Activated CD8-positive, alpha-beta memory T cell treated with anti-CD3 and anti-CD28 coated beads, Interleukin-2, amount 50 U/mL, for 1 hour (primary cell): ENCODE results near the gene EPC1.
A peak's percentile ranks its signal among the peaks of the same experiment; 100 is the strongest.
"Not testable (repeated sequence)": the region's sequence is repeated elsewhere in the genome, so short reads cannot be mapped to it uniquely, and the experiment has no call there.

Experiments
- DNase-seq: peaks from one replicate; pipeline ENCODE4 v3.0.0-alpha.2; 2020; ENCODE audit errors: extremely low read depth

The EPC1 gene, protein sequence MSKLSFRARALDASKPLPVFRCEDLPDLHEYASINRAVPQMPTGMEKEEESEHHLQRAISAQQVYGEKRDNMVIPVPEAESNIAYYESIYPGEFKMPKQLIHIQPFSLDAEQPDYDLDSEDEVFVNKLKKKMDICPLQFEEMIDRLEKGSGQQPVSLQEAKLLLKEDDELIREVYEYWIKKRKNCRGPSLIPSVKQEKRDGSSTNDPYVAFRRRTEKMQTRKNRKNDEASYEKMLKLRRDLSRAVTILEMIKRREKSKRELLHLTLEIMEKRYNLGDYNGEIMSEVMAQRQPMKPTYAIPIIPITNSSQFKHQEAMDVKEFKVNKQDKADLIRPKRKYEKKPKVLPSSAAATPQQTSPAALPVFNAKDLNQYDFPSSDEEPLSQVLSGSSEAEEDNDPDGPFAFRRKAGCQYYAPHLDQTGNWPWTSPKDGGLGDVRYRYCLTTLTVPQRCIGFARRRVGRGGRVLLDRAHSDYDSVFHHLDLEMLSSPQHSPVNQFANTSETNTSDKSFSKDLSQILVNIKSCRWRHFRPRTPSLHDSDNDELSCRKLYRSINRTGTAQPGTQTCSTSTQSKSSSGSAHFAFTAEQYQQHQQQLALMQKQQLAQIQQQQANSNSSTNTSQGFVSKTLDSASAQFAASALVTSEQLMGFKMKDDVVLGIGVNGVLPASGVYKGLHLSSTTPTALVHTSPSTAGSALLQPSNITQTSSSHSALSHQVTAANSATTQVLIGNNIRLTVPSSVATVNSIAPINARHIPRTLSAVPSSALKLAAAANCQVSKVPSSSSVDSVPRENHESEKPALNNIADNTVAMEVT

DNA sequence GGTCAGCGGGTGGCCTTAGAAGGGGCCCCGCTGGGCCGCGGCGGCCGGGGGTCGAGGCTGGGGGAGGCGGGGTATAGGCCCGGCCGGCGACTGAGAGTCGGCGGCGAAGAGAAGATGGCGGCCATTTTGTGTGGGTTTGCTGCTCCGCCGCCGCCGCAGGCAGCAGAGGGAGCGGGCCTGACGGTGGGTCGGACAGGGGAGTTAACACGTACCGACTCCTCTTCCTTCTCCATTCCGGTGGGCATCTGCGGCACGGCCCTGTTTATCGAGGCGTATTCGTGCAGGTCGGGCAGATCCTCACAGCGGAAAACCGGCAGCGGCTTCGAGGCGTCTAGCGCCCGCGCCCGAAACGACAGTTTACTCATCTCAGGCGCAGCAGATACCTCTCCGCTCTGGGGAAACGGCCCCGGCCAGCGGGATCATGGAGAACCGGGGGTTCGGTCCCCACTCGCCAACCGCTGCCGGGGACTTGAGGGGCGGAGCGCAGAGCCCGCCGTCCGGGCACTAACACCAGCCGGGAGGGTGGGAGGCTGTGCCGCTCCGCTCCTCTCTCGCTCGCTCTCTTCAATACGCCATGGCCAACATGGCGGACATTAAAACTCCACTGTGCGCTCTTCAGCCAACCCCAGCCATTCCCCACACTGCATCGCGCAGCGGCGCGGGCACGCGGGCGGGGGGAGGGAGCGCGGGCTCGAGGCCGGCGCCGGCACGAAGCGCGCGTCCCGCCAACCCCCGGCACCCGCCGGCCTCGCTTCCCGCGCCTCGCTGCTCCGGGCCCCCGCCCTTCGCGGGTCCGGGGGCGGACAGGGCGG lies at the start of gene EPC1:
Gene EPC1 (minus strand): TSS at position 608 of the 812 bp plus-strand sequence. CDS start 243 bp downstream, at position 365.
- DNase-seq = peak; percentile 63

GRCh38 chr10:32393911-32394310 lies 47.0 kb upstream of the EPC1 start:
- DNase-seq = no peak

DNA sequence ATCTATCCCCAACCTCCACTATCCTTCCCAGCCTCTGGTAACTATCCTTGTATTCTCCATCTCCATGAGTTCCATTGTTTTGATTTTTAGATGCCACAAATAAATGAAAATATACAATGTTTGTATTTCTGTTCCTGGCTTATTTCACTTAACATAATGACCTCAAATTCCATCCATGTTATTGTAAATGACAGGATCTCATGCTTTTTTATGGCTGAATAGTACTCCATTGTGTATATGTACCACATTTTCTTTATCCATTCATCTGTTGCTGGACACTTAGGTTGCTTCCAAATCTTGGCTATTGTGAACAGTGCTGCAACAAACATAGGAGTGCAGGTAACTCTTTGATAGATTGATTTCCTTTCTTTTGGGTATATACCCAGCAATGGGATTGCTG lies 45.3 kb upstream of the EPC1 start:
- not testable (repeated sequence) for DNase-seq

DNA sequence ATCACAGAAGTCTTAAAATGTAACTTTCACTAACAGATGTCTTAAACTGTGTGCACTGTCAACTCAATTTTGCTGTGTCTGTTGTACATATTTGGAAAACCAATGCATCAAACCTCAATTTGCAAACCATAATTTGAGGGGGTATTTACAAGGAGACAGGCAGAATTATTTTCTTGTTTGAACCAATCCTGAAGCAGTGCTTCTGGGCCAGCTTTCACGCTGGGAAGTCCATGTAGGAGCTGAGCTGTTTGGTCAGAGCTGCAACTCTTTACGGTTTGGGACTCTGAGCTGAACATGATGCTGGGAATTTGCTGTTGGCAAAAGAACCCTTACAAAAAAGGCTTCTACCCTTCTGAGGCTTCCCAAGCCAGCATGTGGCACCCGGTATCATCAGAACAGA lies 43.2 kb upstream of the EPC1 start:
- DNase-seq = no peak

DNA sequence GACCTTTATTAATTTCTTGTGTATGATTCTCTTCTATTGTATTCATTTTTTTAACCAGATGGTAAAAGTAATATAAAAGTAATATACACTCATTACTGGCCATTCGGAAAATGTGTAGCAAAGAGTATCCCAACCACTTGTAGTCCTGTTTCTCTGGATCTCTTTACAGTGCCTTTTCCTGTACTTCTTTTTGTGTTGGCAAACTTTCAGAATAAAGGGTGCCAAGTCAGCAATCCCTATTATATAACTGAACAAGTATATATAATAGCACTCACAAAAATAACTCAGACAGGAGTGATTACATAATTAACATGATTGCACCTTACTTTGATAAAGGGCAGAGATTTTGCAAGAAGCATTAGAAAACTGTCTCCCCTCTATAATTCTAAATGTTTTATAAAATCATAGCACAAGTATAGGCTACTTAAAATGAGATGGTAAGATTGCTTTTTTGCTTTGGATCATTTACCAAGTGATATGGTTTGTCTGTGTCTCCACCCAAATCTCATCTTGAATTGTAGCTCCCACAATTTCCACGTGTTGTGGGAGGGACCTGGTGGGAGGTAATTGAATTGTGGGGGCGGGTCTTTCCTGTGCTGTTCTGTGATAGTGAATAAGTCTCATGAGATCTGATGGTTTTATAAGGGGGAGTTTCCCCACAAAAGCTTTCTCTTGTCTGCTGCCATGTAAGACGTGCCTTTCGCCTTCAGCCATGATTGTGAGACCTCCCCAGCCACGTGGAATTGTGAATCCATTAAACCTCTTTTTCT lies 41.5 kb upstream of the EPC1 start:
- no peak for DNase-seq

- no peak for DNase-seq
These were observed 39.8 kb upstream of the EPC1 start for GRCh38 chr10:32386623-32387260.

GRCh38 chr10:32384171-32384570 lies 37.2 kb upstream of the EPC1 start:
- DNase-seq = no peak

- DNase-seq = no peak
These were observed 34.2 kb upstream of the EPC1 start for GRCh38 chr10:32381165-32381564.

DNA sequence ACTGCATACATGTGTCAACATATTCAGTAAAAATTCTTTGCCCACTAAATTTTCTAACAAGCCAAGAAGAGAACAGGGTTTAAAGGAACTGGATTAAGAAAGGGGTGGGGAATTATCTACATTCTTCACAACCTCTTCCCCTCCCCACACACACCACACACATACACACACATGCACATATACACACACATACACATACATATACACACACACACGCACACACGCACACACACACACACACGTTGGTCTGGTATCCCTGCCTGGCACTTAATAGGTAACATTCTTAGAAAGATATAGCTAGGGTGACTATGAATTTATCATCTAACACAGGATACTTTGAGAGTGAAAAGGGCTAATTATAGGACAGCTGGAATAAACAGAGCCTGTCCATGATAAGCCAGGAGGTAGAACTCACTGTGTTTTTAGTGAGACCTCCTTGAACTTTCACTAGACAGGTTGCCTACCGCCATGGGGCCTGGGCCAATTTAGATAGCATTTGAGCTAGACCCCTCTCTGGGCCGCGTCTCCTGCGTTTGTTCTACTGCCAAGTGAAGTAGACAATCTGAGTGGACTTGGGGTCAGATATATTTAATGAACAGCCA lies 33.1 kb upstream of the EPC1 start:
- no peak for DNase-seq

DNA sequence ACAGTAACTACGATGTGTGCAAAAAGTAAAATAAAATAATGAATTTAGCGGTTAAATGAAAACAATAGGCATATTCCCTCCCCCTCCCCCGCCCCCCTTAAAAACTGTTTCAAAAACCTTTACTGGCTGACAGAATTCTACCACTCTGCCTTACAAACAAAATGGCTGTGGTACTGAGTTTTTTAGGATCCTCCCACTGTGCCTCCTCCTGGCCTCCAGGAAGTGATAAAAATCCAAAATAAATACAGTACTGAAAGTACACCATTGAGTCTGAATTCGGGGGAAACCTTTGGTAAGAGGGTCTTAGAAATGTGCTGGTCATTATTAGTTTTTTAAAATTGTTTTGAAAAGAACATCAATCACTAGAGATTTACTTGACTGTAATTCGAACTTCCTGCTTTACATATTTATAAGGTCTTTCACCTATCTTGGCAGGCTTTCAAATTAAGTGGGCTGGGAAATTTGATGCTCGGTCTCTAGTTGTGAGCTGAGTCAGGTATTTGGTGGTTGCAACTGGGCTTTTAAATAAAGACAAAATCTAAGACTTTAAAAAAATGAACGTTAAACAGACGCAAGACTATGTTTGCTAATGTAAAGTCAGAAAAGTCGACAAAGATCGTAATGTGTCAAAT lies 32.5 kb upstream of the EPC1 start:
- no peak for DNase-seq

- peak; percentile 81 for DNase-seq
These were observed 31.7 kb upstream of the EPC1 start for GRCh38 chr10:32378363-32379317.

- no peak for DNase-seq
These were observed 30.7 kb upstream of the EPC1 start for GRCh38 chr10:32377458-32378259.

DNA sequence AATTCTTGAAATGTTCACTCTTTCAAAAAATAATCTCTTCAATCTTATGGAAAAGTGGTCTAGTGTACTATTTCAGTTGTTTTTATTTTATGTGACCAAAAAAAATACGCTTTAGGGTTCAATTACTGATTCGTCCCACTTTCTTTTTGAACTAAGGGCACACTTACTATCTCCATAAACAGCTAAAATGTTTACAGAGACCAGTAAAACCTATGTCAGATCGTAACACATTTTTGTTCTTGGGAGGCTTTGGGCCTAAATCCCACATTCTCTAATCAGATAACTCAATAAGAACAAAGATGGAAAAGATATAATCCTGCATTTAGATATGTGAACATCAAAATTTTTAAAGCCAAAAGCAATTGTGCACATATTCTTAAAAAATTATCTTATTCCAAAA lies 29.8 kb upstream of the EPC1 start:
- no peak for DNase-seq

GRCh38 chr10:32376097-32376496 lies 29.1 kb upstream of the EPC1 start:
- no peak for DNase-seq

DNA sequence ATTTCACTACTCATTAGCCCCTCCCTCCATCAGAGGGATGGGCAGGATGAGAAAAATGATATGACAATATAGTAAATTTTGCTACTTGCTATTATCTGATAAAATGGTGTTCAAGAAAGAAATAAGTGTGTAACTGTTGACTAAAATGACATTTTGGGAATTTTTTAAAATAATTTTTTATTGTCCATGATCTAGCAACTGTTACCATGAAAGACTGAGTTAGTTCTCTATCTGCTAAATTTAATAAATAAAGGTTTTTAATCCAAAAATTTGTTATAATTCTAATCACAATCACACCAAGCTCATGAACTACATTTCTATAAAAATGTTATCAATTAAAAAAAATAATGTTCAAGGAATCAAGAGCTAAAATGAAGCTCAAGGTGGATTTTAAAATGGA lies 28.7 kb upstream of the EPC1 start:
- no peak for DNase-seq

GRCh38 chr10:32374605-32375004 lies 27.6 kb upstream of the EPC1 start:
- no peak for DNase-seq

DNA sequence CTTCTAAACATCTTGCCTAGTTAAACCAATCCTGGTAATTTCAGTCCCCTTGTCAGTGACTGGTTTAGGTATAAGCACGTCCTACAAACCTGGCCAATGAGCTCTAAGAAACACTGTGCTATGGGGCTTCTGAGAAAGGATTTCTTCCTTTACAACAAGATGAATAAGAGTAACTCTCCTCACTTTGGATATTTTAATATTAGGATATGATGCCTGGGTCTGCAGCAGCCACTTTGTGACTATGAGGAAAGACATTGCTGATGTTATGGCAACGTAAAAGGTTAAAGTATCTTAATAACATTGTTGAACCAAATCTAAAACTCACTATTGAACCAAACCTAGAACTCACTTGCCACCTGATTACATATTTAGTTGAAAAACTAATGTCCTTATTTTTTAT lies 26.5 kb upstream of the EPC1 start:
- no peak for DNase-seq

DNA sequence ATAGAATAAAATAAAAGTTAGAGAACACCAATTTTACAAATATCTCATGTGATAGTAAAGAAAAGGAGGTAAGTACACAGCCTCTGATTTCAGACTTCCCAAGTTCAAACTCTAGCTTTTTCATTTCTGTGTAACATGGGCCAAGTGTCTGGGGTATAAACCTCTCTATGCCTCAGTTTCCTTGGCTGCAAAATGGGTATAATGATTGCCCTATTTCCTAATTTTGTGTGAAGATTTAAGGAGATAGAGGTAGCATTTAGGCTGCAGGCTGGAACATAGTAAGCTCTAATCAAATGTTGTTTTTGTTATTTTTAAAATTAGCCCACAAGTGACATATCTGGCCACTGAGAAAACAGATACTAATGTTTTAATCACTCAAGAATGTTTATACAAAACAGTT lies 26.1 kb upstream of the EPC1 start:
- DNase-seq = no peak
